Measurements from ENCODE around the gene IMMP2L. TPM values are rescaled to one million over a fixed set of nuclear protein-coding genes. Genes with fewer than 3 reads are reported as not detected.

The IMMP2L gene
- polyA plus RNA-seq, 1 of the 3 experiments (the other 2 are of a cell fraction): 10.7 TPM

DNA sequence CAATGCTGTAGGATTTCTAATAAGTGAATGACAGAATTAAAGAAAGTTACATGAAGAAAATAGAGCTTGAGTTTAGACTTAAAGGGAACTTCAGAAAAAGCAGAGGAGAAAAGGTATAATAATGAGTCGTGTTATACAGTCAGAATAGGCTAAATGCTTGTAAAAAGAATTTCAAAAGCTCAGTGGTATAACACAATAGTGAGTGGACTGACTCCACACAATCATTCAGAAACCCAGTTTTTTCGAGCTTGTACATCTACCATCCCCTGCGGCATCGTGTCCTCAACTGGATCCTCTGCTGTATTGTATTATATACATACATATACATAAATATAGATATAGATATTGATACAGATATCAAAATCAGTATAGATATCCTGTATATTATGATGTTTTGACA, 52.2 kb downstream of the IMMP2L start:
- Histone ChIP-seq H3K9me2 (no peaks in the 10 kb centered on the region), H3K36me3 (replicated peaks in 1 of 2; ENCODE audit: control insufficient read depth in 1 of 2, insufficient read depth in 2 of 2, low read length in 1 of 2) (no peaks in the 10 kb centered on the region), H3K79me2 (ENCODE audit: insufficient read depth) (no peaks in the 10 kb centered on the region), H4K20me1 (ENCODE audit: insufficient read depth) (no peaks in the 10 kb centered on the region), H2AFZ (ENCODE audit: low read depth) (no peak overlapping the region), H3F3A (replicated peaks; ENCODE audit: insufficient read depth) (no peaks in the 10 kb centered on the region), H3K4me1 (ENCODE audit: control insufficient read depth in 1 of 2, insufficient read depth in 2 of 2, low read depth in 1 of 2, low read length in 1 of 2) (peaks cover 0 to 4% of the 10 kb centered on the region in 2 experiments; a peak in 2 of 4 replicates), H3K9ac (no peak overlapping the region), H3K9me3 (no peaks in the 10 kb centered on the region), H3K4me3 (ENCODE audit: low read depth in 2 of 2, low read length in 1 of 2) (no peak overlapping the region), H3K27ac (ENCODE audit: low read depth in 2 of 2, low read length in 1 of 2) (no peak overlapping the region), H3K4me2 (no peak overlapping the region), H3K27me3 (ENCODE audit: insufficient read depth) (no peaks in the 10 kb centered on the region)
- POLR2A ChIA-PET: no interaction called here
- no peak for DNase-seq
- no peak for TF ChIP-seq SIN3A (IDR thresholded peaks at IDR 0.05; ENCODE audit: borderline replicate concordance, low read depth, low read length)
- no peak for TF ChIP-seq FOXM1 (IDR thresholded peaks at IDR 0.05; ENCODE audit: low read depth)
- TF ChIP-seq RCOR1 (IDR thresholded peaks at IDR 0.05; ENCODE audit: low read length): no peak
- CTCF ChIA-PET: interaction anchor here (0.7 to 2.0 kb wide), 4 partner anchors 11 to 52 kb away, joined by 3 to 9 read pairs (median 4); partner anchors contain the start of gene IMMP2L
- WGBS (ENCODE audit: low lambda C conversion rate): 95% methylated on average over 4 of the region's 4 CpGs

DNA sequence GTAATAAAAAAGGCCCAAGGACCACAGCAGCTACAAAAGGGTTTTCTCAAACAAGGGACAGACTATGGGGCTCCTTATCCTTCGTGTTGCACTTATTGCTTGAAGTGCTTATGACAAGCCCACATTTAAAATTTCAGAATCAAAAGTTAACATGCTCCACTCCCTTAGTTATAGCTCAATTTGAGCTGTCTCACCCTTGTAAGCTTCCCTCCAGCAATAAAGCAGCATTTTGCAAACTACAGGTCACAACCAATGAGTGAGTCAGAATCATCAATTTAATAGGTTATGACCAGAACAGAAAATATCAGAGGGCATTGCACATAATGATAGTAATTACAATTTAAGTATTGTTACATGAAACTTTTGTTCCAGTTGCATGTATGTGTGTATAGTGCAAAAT, 53.0 kb downstream of the IMMP2L start:
- no peaks in the 10 kb centered on the region for H3K79me2 ChIP-seq (ENCODE audit: insufficient read depth)
- H4K20me1 ChIP-seq (ENCODE audit: insufficient read depth): no peaks in the 10 kb centered on the region
- H2AFZ ChIP-seq (ENCODE audit: low read depth): no peak overlapping the region
- H3K4me1 ChIP-seq (ENCODE audit: control insufficient read depth in 1 of 2, insufficient read depth in 2 of 2, low read depth in 1 of 2, low read length in 1 of 2): 0 out of 4 replicates have a peak, but pooled peaks cover 0 to 4% of the 10 kb centered on the region in 2 experiments
- no peak overlapping the region for H3K27ac ChIP-seq (ENCODE audit: low read depth in 2 of 2, low read length in 1 of 2)
- H3K9me3 ChIP-seq: no peaks in the 10 kb centered on the region
- H3K27me3 ChIP-seq (ENCODE audit: insufficient read depth): no peaks in the 10 kb centered on the region
- POLR2A ChIA-PET: no interaction called here
- no peak overlapping the region for H3K9ac ChIP-seq
- TF ChIP-seq, protein P1, sequence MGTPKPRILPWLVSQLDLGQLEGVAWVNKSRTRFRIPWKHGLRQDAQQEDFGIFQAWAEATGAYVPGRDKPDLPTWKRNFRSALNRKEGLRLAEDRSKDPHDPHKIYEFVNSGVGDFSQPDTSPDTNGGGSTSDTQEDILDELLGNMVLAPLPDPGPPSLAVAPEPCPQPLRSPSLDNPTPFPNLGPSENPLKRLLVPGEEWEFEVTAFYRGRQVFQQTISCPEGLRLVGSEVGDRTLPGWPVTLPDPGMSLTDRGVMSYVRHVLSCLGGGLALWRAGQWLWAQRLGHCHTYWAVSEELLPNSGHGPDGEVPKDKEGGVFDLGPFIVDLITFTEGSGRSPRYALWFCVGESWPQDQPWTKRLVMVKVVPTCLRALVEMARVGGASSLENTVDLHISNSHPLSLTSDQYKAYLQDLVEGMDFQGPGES (IDR thresholded peaks at IDR 0.05; ENCODE audit: low read depth, low read length): no peak
- TF ChIP-seq GABPA (IDR thresholded peaks at IDR 0.05; ENCODE audit: low read depth) (no peak), PBX3 (IDR thresholded peaks at IDR 0.05) (peak; percentile 33; the same call in 1 of the 2 replicates)
- CTCF ChIA-PET: interaction anchor here (1.1 to 2.0 kb wide), 4 partner anchors 10 to 222 kb away, joined by 3 to 9 read pairs (median 4); no protein-coding TSS in a partner anchor
- no peak overlapping the region for H3K4me2 ChIP-seq
- DNase-seq: no peak
- H3K9me2 ChIP-seq: no peaks in the 10 kb centered on the region
- WGBS (ENCODE audit: low lambda C conversion rate): 88% methylated on average over 1 of the region's 1 CpG
- H3K36me3 ChIP-seq (replicated peaks in 1 of 2; ENCODE audit: control insufficient read depth in 1 of 2, insufficient read depth in 2 of 2, low read length in 1 of 2): no peaks in the 10 kb centered on the region
- H3K4me3 ChIP-seq (ENCODE audit: low read depth in 2 of 2, low read length in 1 of 2): no peak overlapping the region
- no peaks in the 10 kb centered on the region for H3F3A ChIP-seq (replicated peaks; ENCODE audit: insufficient read depth)

DNA sequence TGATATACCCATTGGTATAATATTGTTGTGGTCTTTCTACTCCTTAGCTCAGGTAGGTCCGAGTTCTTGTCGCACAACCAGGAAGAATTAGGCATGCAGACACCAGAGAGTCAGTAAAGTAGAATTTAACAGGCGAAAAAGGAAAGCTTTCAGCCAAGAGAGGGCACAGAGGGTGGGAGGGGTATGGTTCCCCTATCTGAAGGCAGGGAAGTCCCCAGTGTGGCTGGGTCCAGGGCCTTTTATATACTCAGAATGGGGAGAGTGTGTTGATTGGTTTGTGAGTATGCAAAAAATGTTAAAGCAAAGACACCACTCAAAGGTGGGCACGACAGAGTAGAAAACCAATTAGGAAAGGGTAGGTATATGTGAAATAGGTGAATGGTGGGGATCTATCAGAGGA, 53.9 kb downstream of the IMMP2L start:
- no peak for DNase-seq
- ChIA-PET CTCF (interaction anchor here (1.4 to 2.0 kb wide), 3 partner anchors 9 to 223 kb away, joined by 3 to 9 read pairs (median 5); no protein-coding TSS in a partner anchor), POLR2A (no interaction called here)
- Histone ChIP-seq H3K9me2 (no peaks in the 10 kb centered on the region), H3K9ac (no peak overlapping the region), H3K27ac (ENCODE audit: low read depth in 2 of 2, low read length in 1 of 2) (no peak overlapping the region), H3K4me3 (ENCODE audit: low read depth in 2 of 2, low read length in 1 of 2) (no peak overlapping the region), H3K9me3 (no peaks in the 10 kb centered on the region), H2AFZ (ENCODE audit: low read depth) (no peak overlapping the region), H4K20me1 (ENCODE audit: insufficient read depth) (no peaks in the 10 kb centered on the region), H3K79me2 (ENCODE audit: insufficient read depth) (no peaks in the 10 kb centered on the region), H3K4me2 (no peak overlapping the region), H3K36me3 (replicated peaks in 1 of 2; ENCODE audit: control insufficient read depth in 1 of 2, insufficient read depth in 2 of 2, low read length in 1 of 2) (no peaks in the 10 kb centered on the region), H3F3A (replicated peaks; ENCODE audit: insufficient read depth) (no peaks in the 10 kb centered on the region), H3K27me3 (ENCODE audit: insufficient read depth) (no peaks in the 10 kb centered on the region), H3K4me1 (ENCODE audit: control insufficient read depth in 1 of 2, insufficient read depth in 2 of 2, low read depth in 1 of 2, low read length in 1 of 2) (0 out of 4 replicates have a peak, but pooled peaks cover 0 to 4% of the 10 kb centered on the region in 2 experiments)
- WGBS (ENCODE audit: low lambda C conversion rate): 95% methylated on average over 4 of the region's 4 CpGs
- TF ChIP-seq NRF1 (IDR thresholded peaks at IDR 0.05; ENCODE audit: low read depth, low read length) (no peak), TAF1 (IDR thresholded peaks at IDR 0.05; ENCODE audit: borderline replicate concordance, low read depth, low read length) (no peak), SIN3A (IDR thresholded peaks at IDR 0.05; ENCODE audit: borderline replicate concordance, low read depth, low read length) (no peak), MEF2A (IDR thresholded peaks at IDR 0.05; ENCODE audit: borderline replicate concordance, low read depth) (no peak), RFX5 (IDR thresholded peaks at IDR 0.05; ENCODE audit: low read length) (no peak), PBX3 (IDR thresholded peaks at IDR 0.05) (no peak), TCF12 (IDR thresholded peaks at IDR 0.05) (no peak)
- TF ChIP-seq, protein P2, sequence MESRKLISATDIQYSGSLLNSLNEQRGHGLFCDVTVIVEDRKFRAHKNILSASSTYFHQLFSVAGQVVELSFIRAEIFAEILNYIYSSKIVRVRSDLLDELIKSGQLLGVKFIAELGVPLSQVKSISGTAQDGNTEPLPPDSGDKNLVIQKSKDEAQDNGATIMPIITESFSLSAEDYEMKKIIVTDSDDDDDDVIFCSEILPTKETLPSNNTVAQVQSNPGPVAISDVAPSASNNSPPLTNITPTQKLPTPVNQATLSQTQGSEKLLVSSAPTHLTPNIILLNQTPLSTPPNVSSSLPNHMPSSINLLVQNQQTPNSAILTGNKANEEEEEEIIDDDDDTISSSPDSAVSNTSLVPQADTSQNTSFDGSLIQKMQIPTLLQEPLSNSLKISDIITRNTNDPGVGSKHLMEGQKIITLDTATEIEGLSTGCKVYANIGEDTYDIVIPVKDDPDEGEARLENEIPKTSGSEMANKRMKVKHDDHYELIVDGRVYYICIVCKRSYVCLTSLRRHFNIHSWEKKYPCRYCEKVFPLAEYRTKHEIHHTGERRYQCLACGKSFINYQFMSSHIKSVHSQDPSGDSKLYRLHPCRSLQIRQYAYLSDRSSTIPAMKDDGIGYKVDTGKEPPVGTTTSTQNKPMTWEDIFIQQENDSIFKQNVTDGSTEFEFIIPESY (IDR thresholded peaks at IDR 0.05; ENCODE audit: borderline replicate concordance, low read depth): no peak
- TF ChIP-seq, protein P3, sequence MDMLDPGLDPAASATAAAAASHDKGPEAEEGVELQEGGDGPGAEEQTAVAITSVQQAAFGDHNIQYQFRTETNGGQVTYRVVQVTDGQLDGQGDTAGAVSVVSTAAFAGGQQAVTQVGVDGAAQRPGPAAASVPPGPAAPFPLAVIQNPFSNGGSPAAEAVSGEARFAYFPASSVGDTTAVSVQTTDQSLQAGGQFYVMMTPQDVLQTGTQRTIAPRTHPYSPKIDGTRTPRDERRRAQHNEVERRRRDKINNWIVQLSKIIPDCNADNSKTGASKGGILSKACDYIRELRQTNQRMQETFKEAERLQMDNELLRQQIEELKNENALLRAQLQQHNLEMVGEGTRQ (IDR thresholded peaks at IDR 0.05; ENCODE audit: borderline replicate concordance, low read depth, low read length): no peak
- TF ChIP-seq, protein P4, sequence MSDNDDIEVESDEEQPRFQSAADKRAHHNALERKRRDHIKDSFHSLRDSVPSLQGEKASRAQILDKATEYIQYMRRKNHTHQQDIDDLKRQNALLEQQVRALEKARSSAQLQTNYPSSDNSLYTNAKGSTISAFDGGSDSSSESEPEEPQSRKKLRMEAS (IDR thresholded peaks at IDR 0.05; ENCODE audit: low read depth): no peak

All from SK-N-SH (cell line).